HFFc6 (cell line): Measurements from ENCODE around the gene SLC15A5. TPM values are rescaled to one million over a fixed set of nuclear protein-coding genes. Genes with fewer than 3 reads are reported as not detected.

Experiments used
- DNase-seq: peaks from one replicate; pipeline ENCODE4 v3.0.0-alpha.2; 2018
- H3K27ac Mint-ChIP-seq: 2 replicates; pipeline ENCODE4 v1.8.0; 2020; ENCODE audit warnings: mild to moderate bottlenecking, mixed read lengths
- H3K27me3 Mint-ChIP-seq: 2 replicates; pipeline ENCODE4 v1.8.0; 2021; ENCODE audit warnings: mild to moderate bottlenecking, moderate library complexity, mixed read lengths; ENCODE audit not compliant: insufficient read depth
- H3K36me3 Mint-ChIP-seq: 2 replicates; pipeline ENCODE4 v1.8.0; 2021; ENCODE audit warnings: low read depth, mixed read lengths
- H3K4me1 Mint-ChIP-seq: 2 replicates; pipeline ENCODE4 v1.8.0; 2020; ENCODE audit warnings: low read depth, mixed read lengths
- H3K4me3 Mint-ChIP-seq: 2 replicates; pipeline ENCODE4 v1.8.0; 2020; ENCODE audit warnings: mild to moderate bottlenecking, moderate library complexity, mixed read lengths
- H3K9me3 Mint-ChIP-seq: 2 replicates; pipeline ENCODE4 v1.8.0; 2020; ENCODE audit warnings: mild to moderate bottlenecking, mixed read lengths
- CTCF ChIP-seq: fragments of 200-600 bp; sonication (generic); IDR thresholded peaks from 2 replicates; pipeline ENCODE4 v1.5.0; 2021; ENCODE audit warnings: antibody characterized with exemption, mild to moderate bottlenecking
- total RNA-seq, 6 experiments: library from RNA; stranded (reverse); fragmentation: NEBNext Ultra II Directional; extraction: Animal tissue kit (Norgen Biotek cat#: 25700); gene quantifications; 2 replicates in 1 of 6; 3 replicates in 5 of 6; pipeline ENCODE4 v1.2.3, GENCODE V29; 2021

SLC15A5 gene
- total RNA-seq, 6 experiments from 2014 or later = not detected

- Mint-ChIP-seq H3K4me3 (no peak overlapping the region), H3K36me3 (no peaks in the 10 kb centered on the region), H3K27ac (no peak overlapping the region), H3K4me1 (no peaks in the 10 kb centered on the region), H3K27me3 (peaks cover 3% of the 10 kb centered on the region), H3K9me3 (no peaks in the 10 kb centered on the region)
- no peak for DNase-seq
- no peak for TF ChIP-seq CTCF
These were observed 32.3 kb downstream of the SLC15A5 start for GRCh38 chr12:16245209-16245608.

DNA sequence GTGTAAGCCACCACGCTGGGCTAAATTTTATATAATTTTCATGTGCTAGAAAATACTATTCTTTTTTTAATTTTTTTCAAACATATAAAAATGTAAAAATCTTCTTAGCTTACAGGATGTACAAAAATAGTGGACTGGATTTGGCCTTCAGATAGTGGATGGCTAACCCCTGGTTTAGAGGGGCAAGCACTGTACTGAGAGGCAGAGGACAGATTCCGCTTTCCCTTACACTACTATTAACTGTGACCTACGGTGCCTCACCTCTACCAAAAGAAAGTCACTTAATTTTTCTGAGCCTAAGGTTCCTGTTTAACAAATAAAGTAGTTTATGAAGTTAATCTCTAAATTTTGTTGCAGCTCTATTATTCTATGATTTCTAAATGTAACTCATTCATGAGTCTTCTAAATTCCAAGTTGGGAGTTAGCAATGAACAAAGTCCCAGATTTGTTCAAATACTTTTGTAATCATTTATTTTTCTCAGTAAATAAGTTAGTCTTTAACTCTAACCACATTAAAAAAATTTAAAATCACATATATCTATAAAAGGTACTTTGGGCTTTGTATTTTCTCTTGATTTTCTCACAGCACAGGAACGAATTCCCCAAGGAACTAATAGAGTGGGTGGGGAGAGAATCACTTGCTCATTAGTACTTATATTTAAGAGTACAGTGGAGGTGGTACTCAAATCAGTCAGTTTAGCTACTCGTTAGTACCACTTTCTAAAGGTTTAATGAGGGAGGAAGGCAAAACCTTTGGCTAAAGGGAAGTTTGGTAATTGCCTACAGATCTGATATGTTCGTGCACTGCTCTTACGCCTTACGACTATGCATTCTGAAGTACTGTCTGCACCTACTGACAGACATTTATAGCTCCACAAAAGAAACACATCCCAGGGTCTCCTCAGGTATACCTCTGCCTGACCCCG lies 33.7 kb downstream of the SLC15A5 start:
- Mint-ChIP-seq H3K27me3 (peaks cover 4% of the 10 kb centered on the region), H3K4me3 (no peak overlapping the region), H3K9me3 (no peaks in the 10 kb centered on the region), H3K27ac (no peak overlapping the region), H3K4me1 (no peaks in the 10 kb centered on the region; the same call in 1 of the 2 replicates), H3K36me3 (no peaks in the 10 kb centered on the region)
- no peak for TF ChIP-seq CTCF
- no peak for DNase-seq

DNA sequence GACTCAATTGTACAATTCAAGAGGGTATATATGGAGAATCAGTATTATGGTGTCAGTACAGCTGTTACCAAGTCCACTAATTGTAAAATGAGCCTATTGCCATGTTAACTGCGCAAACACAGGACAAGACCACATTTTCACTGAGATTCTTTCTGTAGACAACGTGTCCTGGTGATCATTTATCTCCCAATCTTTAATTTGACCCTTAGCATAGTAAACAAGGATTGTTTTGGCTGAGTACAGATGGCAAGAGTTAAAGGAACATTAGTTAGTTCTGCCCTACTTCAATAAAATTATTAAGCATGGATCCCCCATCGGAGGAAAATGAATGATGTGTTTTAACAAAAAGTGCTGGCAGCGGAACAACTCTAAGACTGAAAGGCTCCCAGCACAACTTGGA lies 36.1 kb downstream of the SLC15A5 start:
- Mint-ChIP-seq H3K36me3 (no peaks in the 10 kb centered on the region), H3K9me3 (no peaks in the 10 kb centered on the region), H3K27me3 (peaks cover 4% of the 10 kb centered on the region), H3K4me3 (no peak overlapping the region), H3K4me1 (no peaks in the 10 kb centered on the region; the same call in 1 of the 2 replicates), H3K27ac (no peak overlapping the region)
- no peak for DNase-seq
- TF ChIP-seq CTCF = no peak

DNA sequence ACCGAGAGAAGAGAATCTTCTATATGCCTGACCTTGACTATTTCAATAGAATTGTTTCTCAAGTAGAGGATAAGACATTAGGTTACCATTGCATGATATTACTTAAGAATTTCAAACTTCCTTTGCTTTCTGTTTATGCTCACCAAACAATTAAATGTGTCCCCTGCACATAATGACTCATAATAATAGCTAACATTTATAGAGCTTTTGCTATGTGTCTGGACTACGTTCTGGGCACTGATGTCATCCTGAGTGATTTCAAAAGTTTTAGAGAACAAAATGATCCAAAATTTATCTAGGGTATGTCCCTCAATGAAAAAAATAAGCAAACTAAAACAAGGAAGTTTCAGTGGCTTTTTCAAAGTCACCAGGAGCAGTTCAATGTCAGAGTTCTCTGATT lies 38.8 kb downstream of the SLC15A5 start:
- Mint-ChIP-seq H3K9me3 (no peaks in the 10 kb centered on the region), H3K4me1 (no peaks in the 10 kb centered on the region; the same call in 1 of the 2 replicates), H3K27ac (no peak overlapping the region), H3K27me3 (peaks cover 1% of the 10 kb centered on the region; the same call in 1 of the 2 replicates), H3K4me3 (no peak overlapping the region), H3K36me3 (no peaks in the 10 kb centered on the region)
- DNase-seq = peak; percentile 1
- no peak for TF ChIP-seq CTCF

- Mint-ChIP-seq H3K9me3 (peaks cover 6% of the 10 kb centered on the region; the same call in 1 of the 2 replicates), H3K36me3 (no peaks in the 10 kb centered on the region), H3K27me3 (no peaks in the 10 kb centered on the region), H3K4me3 (no peak overlapping the region), H3K27ac (no peak overlapping the region), H3K4me1 (no peaks in the 10 kb centered on the region)
- no peak for TF ChIP-seq CTCF
- no peak for DNase-seq
These were observed 47.8 kb downstream of the SLC15A5 start for GRCh38 chr12:16229676-16230075.
